HG03045 (cell line): ENCODE results near the gene RASGRP1.
"Not testable (repeated sequence)": the region's sequence is repeated elsewhere in the genome, so short reads cannot be mapped to it uniquely, and the experiment has no call there.

Experiments
- ATAC-seq: cut with Tn5 transposase; IDR thresholded peaks from one replicate; pipeline ENCODE4 v1.9.1; 2021; ENCODE audit warnings: mild to moderate bottlenecking, moderate library complexity; ENCODE audit not compliant: unreplicated experiment

RASGRP1 gene

GRCh38 chr15:38564557-38565286 is at the start of gene RASGRP1:
Gene RASGRP1 (minus strand): TSS chr15:38564814. CDS start chr15:38564628, 186 bp downstream.
- ATAC-seq: peak; percentile 70

GRCh38 chr15:38613085-38613484 is 48.5 kb upstream of the RASGRP1 start:
- no peak for ATAC-seq

- no peak for ATAC-seq
Observed at GRCh38 chr15:38612159-38612863, 47.7 kb upstream of the RASGRP1 start.

- no peak for ATAC-seq
Observed at GRCh38 chr15:38611228-38611627, 46.6 kb upstream of the RASGRP1 start.

GRCh38 chr15:38610748-38611147 is 46.1 kb upstream of the RASGRP1 start:
- no peak for ATAC-seq

- ATAC-seq: no peak
Observed at GRCh38 chr15:38609097-38609738, 44.6 kb upstream of the RASGRP1 start.

GRCh38 chr15:38608682-38609081 is 44.1 kb upstream of the RASGRP1 start:
- no peak for ATAC-seq

GRCh38 chr15:38605744-38606143 is 41.1 kb upstream of the RASGRP1 start:
- ATAC-seq: no peak

- no peak for ATAC-seq
Observed at GRCh38 chr15:38603672-38604071, 39.1 kb upstream of the RASGRP1 start.

GRCh38 chr15:38602910-38603670 is 38.5 kb upstream of the RASGRP1 start:
- ATAC-seq: no peak

- no peak for ATAC-seq
Observed at GRCh38 chr15:38600236-38600635, 35.6 kb upstream of the RASGRP1 start.

- no peak for ATAC-seq
Observed at GRCh38 chr15:38598749-38599148, 34.1 kb upstream of the RASGRP1 start.

GRCh38 chr15:38597219-38597800 is 32.7 kb upstream of the RASGRP1 start:
- ATAC-seq: no peak

- ATAC-seq: no peak
Observed at GRCh38 chr15:38593524-38593923, 28.9 kb upstream of the RASGRP1 start.

- no peak for ATAC-seq
Observed at GRCh38 chr15:38589502-38589901, 24.9 kb upstream of the RASGRP1 start.

- ATAC-seq: no peak
Observed at GRCh38 chr15:38588672-38589071, 24.1 kb upstream of the RASGRP1 start.

- no peak for ATAC-seq
Observed at GRCh38 chr15:38587214-38587613, 22.6 kb upstream of the RASGRP1 start.

GRCh38 chr15:38586005-38586404 is 21.4 kb upstream of the RASGRP1 start:
- not testable (repeated sequence) for ATAC-seq

- ATAC-seq: no peak
Observed at GRCh38 chr15:38578626-38579025, 14.0 kb upstream of the RASGRP1 start.

GRCh38 chr15:38577424-38577987 is 12.9 kb upstream of the RASGRP1 start:
- no peak for ATAC-seq
